ENCODE measurements around the gene KCNJ2.

DNA sequence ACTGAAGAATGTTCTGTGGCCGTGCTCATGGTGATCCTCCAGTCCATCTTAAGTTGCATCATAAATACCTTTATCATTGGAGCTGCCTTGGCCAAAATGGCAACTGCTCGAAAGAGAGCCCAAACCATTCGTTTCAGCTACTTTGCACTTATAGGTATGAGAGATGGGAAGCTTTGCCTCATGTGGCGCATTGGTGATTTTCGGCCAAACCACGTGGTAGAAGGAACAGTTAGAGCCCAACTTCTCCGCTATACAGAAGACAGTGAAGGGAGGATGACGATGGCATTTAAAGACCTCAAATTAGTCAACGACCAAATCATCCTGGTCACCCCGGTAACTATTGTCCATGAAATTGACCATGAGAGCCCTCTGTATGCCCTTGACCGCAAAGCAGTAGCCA is 36.8 kb upstream of the KCNJ2 start:
- TF ChIP-seq EZH2 (IDR thresholded peaks at IDR 0.05; ENCODE audit: low read length) = no peak
- TF ChIP-seq CTCF (optimal IDR thresholded peaks at IDR 0.05 in 1 of 3, IDR thresholded peaks at IDR 0.05 in 1 of 3, conservative IDR thresholded peaks at IDR 0.05 in 1 of 3; ENCODE audit: extremely low read depth in 1 of 3, insufficient read depth in 2 of 3, low read length in 3 of 3) = no peak
